ENCODE data around the gene EDNRA.

GRCh38 chr4:147480502-147480890 is 401 bp upstream of the EDNRA start:
- TF ChIP-seq, protein P1, sequence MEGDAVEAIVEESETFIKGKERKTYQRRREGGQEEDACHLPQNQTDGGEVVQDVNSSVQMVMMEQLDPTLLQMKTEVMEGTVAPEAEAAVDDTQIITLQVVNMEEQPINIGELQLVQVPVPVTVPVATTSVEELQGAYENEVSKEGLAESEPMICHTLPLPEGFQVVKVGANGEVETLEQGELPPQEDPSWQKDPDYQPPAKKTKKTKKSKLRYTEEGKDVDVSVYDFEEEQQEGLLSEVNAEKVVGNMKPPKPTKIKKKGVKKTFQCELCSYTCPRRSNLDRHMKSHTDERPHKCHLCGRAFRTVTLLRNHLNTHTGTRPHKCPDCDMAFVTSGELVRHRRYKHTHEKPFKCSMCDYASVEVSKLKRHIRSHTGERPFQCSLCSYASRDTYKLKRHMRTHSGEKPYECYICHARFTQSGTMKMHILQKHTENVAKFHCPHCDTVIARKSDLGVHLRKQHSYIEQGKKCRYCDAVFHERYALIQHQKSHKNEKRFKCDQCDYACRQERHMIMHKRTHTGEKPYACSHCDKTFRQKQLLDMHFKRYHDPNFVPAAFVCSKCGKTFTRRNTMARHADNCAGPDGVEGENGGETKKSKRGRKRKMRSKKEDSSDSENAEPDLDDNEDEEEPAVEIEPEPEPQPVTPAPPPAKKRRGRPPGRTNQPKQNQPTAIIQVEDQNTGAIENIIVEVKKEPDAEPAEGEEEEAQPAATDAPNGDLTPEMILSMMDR (IDR thresholded peaks at IDR 0.05): no peak
- TF ChIP-seq POLR2A (IDR thresholded peaks at IDR 0.05): no peak
